HG03025 (cell line): ENCODE data around the gene GGNBP2.

ENCODE experiments used
- ATAC-seq: cut with Tn5 transposase; IDR thresholded peaks from one replicate; pipeline ENCODE4 v1.9.1; 2021; ENCODE audit warnings: mild to moderate bottlenecking, moderate library complexity; ENCODE audit not compliant: unreplicated experiment, low FRiP score

The GGNBP2 gene

GRCh38 chr17:36512641-36513040 lies 32.1 kb upstream of the GGNBP2 start:
- no peak for ATAC-seq

GRCh38 chr17:36514856-36515255 lies 29.9 kb upstream of the GGNBP2 start:
- no peak for ATAC-seq

GRCh38 chr17:36515837-36516236 lies 28.9 kb upstream of the GGNBP2 start:
- no peak for ATAC-seq

- no peak for ATAC-seq
Measured at GRCh38 chr17:36523113-36523512, 21.6 kb upstream of the GGNBP2 start.

- ATAC-seq = no peak
Measured at GRCh38 chr17:36524428-36524876, 20.3 kb upstream of the GGNBP2 start.

- ATAC-seq = no peak
Measured at GRCh38 chr17:36525113-36525512, 19.6 kb upstream of the GGNBP2 start.

GRCh38 chr17:36525888-36526287 lies 18.8 kb upstream of the GGNBP2 start:
- no peak for ATAC-seq

GRCh38 chr17:36527621-36528250 lies 17.0 kb upstream of the GGNBP2 start:
- no peak for ATAC-seq

- ATAC-seq = no peak
Measured at GRCh38 chr17:36529121-36529520, 15.6 kb upstream of the GGNBP2 start.

- ATAC-seq = no peak
Measured at GRCh38 chr17:36532435-36532975, 12.2 kb upstream of the GGNBP2 start.

GRCh38 chr17:36533935-36534839 lies 10.5 kb upstream of the GGNBP2 start:
- ATAC-seq = peak; percentile 34

- peak; percentile 66 for ATAC-seq
Measured at GRCh38 chr17:36534840-36535668, 9.7 kb upstream of the GGNBP2 start, which contains the start of the genes MYO19 and PIGW. Gene MYO19 (minus strand): TSS chr17:36534868. CDS start chr17:36532538, 2,330 bp downstream. Gene PIGW (plus strand): TSS chr17:36534987. CDS start chr17:36537102, 2,115 bp downstream.

GRCh38 chr17:36535669-36536081 lies 9.0 kb upstream of the GGNBP2 start:
- peak; percentile 8 for ATAC-seq

- no peak for ATAC-seq
Measured at GRCh38 chr17:36540696-36541095, 4.0 kb upstream of the GGNBP2 start.

- ATAC-seq = no peak
Measured at GRCh38 chr17:36542755-36543154, 2.0 kb upstream of the GGNBP2 start.

GRCh38 chr17:36544044-36544306 lies 744 bp upstream of the GGNBP2 start:
- ATAC-seq = no peak

- peak; percentile 36 for ATAC-seq
Measured at GRCh38 chr17:36545077-36545464, 352 bp downstream of the GGNBP2 start.

GRCh38 chr17:36545465-36546417 lies 1.0 kb downstream of the GGNBP2 start:
- ATAC-seq = peak; percentile 75

- ATAC-seq = no peak
Measured at GRCh38 chr17:36546418-36547093, 1.8 kb downstream of the GGNBP2 start.
